ENCODE data around the gene YRDC. TPM values are rescaled to one million over a fixed set of nuclear protein-coding genes. Genes with fewer than 3 reads are reported as not detected.
A peak's percentile ranks its signal among the peaks of the same experiment; 100 is the strongest.

YRDC gene
- total and polyA plus RNA-seq, 2 of the 13 experiments (the other 11 are each of a cell fraction or from before 2014, with no cell fraction given): 27.5 to 29.2 TPM

DNA sequence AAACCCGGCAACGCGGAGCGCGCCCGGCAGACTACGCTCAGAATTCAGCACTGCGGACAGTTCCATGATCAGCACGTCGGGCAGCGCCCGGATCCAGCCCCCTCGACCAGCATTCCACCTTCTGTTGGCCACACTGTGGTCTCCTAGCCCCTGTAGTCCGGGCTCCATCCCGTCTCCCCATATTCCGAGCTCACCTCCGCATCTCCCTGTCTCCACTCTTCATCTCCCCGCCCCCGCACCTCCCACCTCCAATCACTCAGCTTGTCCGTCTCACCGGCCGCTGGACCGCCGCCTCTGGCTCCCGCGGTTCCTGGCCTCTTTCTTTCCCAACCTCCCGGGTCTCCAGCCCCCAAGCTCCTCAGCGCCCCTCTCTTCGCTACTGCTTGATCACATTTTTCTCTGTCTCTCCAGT, 43.6 kb downstream of the YRDC start (continued):
- TF ChIP-seq, protein P1, sequence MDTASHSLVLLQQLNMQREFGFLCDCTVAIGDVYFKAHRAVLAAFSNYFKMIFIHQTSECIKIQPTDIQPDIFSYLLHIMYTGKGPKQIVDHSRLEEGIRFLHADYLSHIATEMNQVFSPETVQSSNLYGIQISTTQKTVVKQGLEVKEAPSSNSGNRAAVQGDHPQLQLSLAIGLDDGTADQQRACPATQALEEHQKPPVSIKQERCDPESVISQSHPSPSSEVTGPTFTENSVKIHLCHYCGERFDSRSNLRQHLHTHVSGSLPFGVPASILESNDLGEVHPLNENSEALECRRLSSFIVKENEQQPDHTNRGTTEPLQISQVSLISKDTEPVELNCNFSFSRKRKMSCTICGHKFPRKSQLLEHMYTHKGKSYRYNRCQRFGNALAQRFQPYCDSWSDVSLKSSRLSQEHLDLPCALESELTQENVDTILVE (CRISPR knock-in tag; IDR thresholded peaks at IDR 0.05): peak; percentile 99
- TF ChIP-seq ZNF382 (CRISPR knock-in tag; IDR thresholded peaks at IDR 0.05; ENCODE audit: borderline replicate concordance): peak; percentile 59; the same call in 1 of the 2 replicates
- TF ChIP-seq, protein P2, sequence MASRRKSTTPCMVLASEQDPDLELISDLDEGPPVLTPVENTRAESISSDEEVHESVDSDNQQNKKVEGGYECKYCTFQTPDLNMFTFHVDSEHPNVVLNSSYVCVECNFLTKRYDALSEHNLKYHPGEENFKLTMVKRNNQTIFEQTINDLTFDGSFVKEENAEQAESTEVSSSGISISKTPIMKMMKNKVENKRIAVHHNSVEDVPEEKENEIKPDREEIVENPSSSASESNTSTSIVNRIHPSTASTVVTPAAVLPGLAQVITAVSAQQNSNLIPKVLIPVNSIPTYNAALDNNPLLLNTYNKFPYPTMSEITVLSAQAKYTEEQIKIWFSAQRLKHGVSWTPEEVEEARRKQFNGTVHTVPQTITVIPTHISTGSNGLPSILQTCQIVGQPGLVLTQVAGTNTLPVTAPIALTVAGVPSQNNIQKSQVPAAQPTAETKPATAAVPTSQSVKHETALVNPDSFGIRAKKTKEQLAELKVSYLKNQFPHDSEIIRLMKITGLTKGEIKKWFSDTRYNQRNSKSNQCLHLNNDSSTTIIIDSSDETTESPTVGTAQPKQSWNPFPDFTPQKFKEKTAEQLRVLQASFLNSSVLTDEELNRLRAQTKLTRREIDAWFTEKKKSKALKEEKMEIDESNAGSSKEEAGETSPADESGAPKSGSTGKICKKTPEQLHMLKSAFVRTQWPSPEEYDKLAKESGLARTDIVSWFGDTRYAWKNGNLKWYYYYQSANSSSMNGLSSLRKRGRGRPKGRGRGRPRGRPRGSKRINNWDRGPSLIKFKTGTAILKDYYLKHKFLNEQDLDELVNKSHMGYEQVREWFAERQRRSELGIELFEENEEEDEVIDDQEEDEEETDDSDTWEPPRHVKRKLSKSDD (CRISPR knock-in tag; IDR thresholded peaks at IDR 0.05; ENCODE audit: low read depth): peak; percentile 97
- TF ChIP-seq BRD4 (CRISPR knock-in tag; IDR thresholded peaks at IDR 0.05): no peak
- TF ChIP-seq ZNF263 (CRISPR knock-in tag; IDR thresholded peaks at IDR 0.05): peak; percentile 92
- peak; percentile 99 for TF ChIP-seq TMF1 (CRISPR knock-in tag; IDR thresholded peaks at IDR 0.05; ENCODE audit: low read depth)
- TF ChIP-seq ZNF644 (CRISPR knock-in tag; IDR thresholded peaks at IDR 0.05; ENCODE audit: low read depth): peak; percentile 66
- no peak for TF ChIP-seq KDM5A (IDR thresholded peaks at IDR 0.05; ENCODE audit: borderline replicate concordance, low read length)
- TF ChIP-seq, protein P3, sequence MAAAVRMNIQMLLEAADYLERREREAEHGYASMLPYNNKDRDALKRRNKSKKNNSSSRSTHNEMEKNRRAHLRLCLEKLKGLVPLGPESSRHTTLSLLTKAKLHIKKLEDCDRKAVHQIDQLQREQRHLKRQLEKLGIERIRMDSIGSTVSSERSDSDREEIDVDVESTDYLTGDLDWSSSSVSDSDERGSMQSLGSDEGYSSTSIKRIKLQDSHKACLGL (CRISPR knock-in tag; IDR thresholded peaks at IDR 0.05): peak; percentile 99
- TF ChIP-seq, protein P4, sequence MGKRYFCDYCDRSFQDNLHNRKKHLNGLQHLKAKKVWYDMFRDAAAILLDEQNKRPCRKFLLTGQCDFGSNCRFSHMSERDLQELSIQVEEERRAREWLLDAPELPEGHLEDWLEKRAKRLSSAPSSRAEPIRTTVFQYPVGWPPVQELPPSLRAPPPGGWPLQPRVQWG (CRISPR knock-in tag; IDR thresholded peaks at IDR 0.05; ENCODE audit: borderline replicate concordance, low read depth): peak; percentile 96
- TF ChIP-seq, protein P5, sequence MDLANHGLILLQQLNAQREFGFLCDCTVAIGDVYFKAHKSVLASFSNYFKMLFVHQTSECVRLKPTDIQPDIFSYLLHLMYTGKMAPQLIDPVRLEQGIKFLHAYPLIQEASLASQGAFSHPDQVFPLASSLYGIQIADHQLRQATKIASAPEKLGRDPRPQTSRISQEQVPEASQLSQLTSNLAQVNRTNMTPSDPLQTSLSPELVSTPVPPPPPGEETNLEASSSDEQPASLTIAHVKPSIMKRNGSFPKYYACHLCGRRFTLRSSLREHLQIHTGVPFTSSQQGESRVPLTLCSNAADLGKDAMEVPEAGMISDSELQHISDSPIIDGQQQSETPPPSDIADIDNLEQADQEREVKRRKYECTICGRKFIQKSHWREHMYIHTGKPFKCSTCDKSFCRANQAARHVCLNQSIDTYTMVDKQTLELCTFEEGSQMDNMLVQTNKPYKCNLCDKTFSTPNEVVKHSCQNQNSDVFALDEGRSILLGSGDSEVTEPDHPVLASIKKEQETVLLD (CRISPR knock-in tag; IDR thresholded peaks at IDR 0.05; ENCODE audit: low read depth): peak; percentile 88
- peak; percentile 99 for TF ChIP-seq ZNF451 (CRISPR knock-in tag; IDR thresholded peaks at IDR 0.05)
- TF ChIP-seq ZNF737 (CRISPR knock-in tag; IDR thresholded peaks at IDR 0.05; ENCODE audit: borderline replicate concordance): peak; percentile 99
- TF ChIP-seq, protein P6, sequence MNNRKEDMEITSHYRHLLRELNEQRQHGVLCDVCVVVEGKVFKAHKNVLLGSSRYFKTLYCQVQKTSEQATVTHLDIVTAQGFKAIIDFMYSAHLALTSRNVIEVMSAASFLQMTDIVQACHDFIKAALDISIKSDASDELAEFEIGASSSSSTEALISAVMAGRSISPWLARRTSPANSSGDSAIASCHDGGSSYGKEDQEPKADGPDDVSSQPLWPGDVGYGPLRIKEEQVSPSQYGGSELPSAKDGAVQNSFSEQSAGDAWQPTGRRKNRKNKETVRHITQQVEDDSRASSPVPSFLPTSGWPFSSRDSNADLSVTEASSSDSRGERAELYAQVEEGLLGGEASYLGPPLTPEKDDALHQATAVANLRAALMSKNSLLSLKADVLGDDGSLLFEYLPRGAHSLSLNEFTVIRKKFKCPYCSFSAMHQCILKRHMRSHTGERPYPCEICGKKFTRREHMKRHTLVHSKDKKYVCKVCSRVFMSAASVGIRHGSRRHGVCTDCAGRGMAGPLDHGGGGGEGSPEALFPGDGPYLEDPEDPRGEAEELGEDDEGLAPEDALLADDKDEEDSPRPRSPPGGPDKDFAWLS (CRISPR knock-in tag; IDR thresholded peaks at IDR 0.05; ENCODE audit: borderline replicate concordance): no peak
- peak; percentile 98 for TF ChIP-seq EED (CRISPR knock-in tag; IDR thresholded peaks at IDR 0.05)
- TF ChIP-seq SNRNP70 (IDR thresholded peaks at IDR 0.05; ENCODE audit: low read depth, low read length): no peak
- TF ChIP-seq, protein P7, sequence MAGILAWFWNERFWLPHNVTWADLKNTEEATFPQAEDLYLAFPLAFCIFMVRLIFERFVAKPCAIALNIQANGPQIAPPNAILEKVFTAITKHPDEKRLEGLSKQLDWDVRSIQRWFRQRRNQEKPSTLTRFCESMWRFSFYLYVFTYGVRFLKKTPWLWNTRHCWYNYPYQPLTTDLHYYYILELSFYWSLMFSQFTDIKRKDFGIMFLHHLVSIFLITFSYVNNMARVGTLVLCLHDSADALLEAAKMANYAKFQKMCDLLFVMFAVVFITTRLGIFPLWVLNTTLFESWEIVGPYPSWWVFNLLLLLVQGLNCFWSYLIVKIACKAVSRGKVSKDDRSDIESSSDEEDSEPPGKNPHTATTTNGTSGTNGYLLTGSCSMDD (CRISPR knock-in tag; IDR thresholded peaks at IDR 0.05): peak; percentile 99
- TF ChIP-seq ARHGAP35 (CRISPR knock-in tag; IDR thresholded peaks at IDR 0.05; ENCODE audit: borderline replicate concordance): peak; percentile 99
- TF ChIP-seq NFE2 (CRISPR knock-in tag; IDR thresholded peaks at IDR 0.05): peak; percentile 84
- TF ChIP-seq ZSCAN25 (CRISPR knock-in tag; IDR thresholded peaks at IDR 0.05): peak; percentile 94
- TF ChIP-seq ZNF234 (CRISPR knock-in tag; conservative IDR thresholded peaks at IDR 0.05): peak; percentile 98
- no peak for TF ChIP-seq PRPF4 (IDR thresholded peaks at IDR 0.05; ENCODE audit: low read depth, low read length, poor library complexity, severe bottlenecking)

Data from HepG2 (cell line).